BJ (cell line): ENCODE measurements around the gene FBXL3. TPM values are rescaled to one million over a fixed set of nuclear protein-coding genes. Genes with fewer than 3 reads are reported as not detected.
"Not testable (repeated sequence)": the region's sequence is repeated elsewhere in the genome, so short reads cannot be mapped to it uniquely, and the experiment has no call there.

Source experiments
- CTCF ChIA-PET: fragments of 350-600 bp; formaldehyde crosslinking; extraction: SDS; loops from one replicate; lab custom pipeline; 2021; ENCODE audit warnings: antibody characterized with exemption, inconsistent platforms; lab: Yijun Ruan, JAX
- POLR2A ChIA-PET: fragments of 300-600 bp; sonication (Branson Sonifier 250); formaldehyde crosslinking; extraction: SDS; loops from one replicate; lab custom pipeline; 2021; ENCODE audit warnings: antibody characterized with exemption; lab: Charles Lee
- DNase-seq: peaks from one replicate; pipeline ENCODE4 v3.0.0-alpha.2; 2011; ENCODE audit warnings: low read depth
- H3K27me3 ChIP-seq: 2 replicates; pipeline ENCODE4 v1.6.0; 2011; ENCODE audit warnings: low read length; ENCODE audit not compliant: control insufficient read depth, insufficient read depth
- H3K36me3 ChIP-seq: 2 replicates; pipeline ENCODE4 v1.5.1; 2011; ENCODE audit warnings: low read length; ENCODE audit not compliant: control insufficient read depth, insufficient read depth
- H3K4me3 ChIP-seq: 2 replicates; pipeline ENCODE4 v1.5.1; 2011; ENCODE audit warnings: low read depth, mild to moderate bottlenecking, control low read depth, low read length
- polyA plus RNA-seq: library from polyadenylated mRNA; depleted of rRNA; stranded (reverse); fragments of >200 nt; gene quantifications from 2 replicates; pipeline ENCODE4 v1.2.3, GENCODE V29; 2011
- TF ChIP-seq, protein P1 (sequence below): IDR thresholded peaks from 2 replicates; pipeline ENCODE4 v1.5.1; 2011; ENCODE audit warnings: low read depth, mild to moderate bottlenecking, control low read depth, inconsistent platforms, low read length, moderate library complexity; ENCODE audit not compliant: insufficient read depth

Gene FBXL3
- polyA plus RNA-seq, 1 experiment, result 22.0 TPM

DNA sequence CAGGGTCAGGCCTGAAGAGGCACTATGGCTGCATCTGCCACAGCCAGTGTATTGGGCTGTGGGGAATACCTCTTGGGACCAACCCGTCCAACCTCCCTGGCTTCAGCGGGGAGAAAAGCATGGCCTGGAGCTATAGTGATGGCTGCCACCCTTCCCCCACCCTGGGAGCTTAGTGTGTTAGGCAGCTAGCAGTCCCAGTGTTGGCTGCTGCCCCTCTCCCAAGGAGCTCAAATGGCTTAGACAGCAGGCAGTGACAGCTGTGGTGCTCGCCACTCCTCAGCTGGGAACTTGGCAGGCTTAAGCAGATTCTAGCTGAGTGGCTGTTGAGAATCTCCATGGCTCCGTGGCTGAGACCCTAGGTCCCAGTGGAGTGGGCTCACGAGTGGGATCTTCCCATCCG lies 58.9 kb downstream of the FBXL3 start:
- TF ChIP-seq, protein P1, sequence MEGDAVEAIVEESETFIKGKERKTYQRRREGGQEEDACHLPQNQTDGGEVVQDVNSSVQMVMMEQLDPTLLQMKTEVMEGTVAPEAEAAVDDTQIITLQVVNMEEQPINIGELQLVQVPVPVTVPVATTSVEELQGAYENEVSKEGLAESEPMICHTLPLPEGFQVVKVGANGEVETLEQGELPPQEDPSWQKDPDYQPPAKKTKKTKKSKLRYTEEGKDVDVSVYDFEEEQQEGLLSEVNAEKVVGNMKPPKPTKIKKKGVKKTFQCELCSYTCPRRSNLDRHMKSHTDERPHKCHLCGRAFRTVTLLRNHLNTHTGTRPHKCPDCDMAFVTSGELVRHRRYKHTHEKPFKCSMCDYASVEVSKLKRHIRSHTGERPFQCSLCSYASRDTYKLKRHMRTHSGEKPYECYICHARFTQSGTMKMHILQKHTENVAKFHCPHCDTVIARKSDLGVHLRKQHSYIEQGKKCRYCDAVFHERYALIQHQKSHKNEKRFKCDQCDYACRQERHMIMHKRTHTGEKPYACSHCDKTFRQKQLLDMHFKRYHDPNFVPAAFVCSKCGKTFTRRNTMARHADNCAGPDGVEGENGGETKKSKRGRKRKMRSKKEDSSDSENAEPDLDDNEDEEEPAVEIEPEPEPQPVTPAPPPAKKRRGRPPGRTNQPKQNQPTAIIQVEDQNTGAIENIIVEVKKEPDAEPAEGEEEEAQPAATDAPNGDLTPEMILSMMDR, result no peak
- CTCF ChIA-PET, result interaction anchor here (1.4 kb wide), 1 partner anchor 12 kb away, joined by 7 read pairs; no protein-coding TSS in a partner anchor
- no peak overlapping the region for H3K4me3 ChIP-seq
- H3K36me3 ChIP-seq, result no peaks in the 10 kb centered on the region
- peaks cover 4% of the 10 kb centered on the region; the same call in 1 of the 2 replicates for H3K27me3 ChIP-seq
- POLR2A ChIA-PET, result no interaction called here
- DNase-seq, result no peak

DNA sequence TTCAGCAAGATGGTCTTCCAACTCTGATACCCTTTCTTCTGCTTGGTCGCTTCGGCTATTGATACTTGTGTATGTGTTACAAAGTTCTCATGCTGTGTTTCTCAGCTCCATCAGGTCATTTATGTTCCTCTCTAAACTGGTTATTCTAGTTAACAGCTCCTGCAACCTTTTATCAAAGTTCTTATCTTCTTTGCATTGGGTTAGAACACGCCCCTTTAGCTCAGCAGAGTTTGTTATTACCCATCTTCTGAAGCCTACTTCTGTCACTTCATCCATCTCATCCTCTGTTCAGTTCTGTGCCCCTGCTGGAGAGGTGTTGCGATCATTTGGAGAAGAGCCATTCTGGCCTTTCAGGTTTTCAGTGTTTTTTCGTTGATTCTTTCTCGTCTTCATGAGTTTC lies 59.9 kb downstream of the FBXL3 start:
- TF ChIP-seq, protein P1, result no peak
- no peak for DNase-seq
- ChIA-PET POLR2A (no interaction called here), CTCF (interaction anchor here (1.4 kb wide), 1 partner anchor 13 kb away, joined by 7 read pairs; no protein-coding TSS in a partner anchor)
- Histone ChIP-seq H3K27me3 (peaks cover 2% of the 10 kb centered on the region; the same call in 1 of the 2 replicates), H3K36me3 (no peaks in the 10 kb centered on the region), H3K4me3 (no peak overlapping the region)

DNA sequence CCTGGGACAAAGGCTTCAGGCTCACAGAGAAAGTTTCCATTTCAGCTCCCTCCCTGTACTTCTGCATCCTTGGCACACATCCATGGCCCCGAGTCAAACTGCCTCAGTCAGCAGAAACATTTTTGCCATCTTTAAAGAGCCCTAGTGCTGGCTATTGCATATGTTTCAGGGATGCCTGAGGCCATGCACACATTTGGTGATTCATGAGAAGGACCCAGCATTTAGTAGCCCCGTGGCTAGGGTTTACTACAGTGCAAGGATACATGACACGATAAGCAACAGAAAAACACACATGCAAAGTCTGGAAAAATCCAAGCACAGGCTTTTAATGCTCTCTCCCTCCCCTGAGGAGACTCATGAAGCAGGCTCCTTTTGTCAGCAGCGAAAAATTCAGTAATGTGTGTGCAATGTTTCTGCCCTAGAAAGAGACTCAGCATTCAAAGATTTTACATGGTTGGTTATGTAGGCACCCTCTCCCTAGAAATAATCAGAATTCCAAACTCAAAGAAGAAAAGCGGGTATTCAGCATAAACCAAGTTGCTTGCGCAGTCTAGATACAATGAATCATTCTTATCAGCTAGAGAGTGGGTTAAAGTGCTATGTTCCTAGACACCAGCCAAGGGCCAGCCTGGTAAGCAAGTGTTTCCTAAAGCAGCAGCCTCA lies 61.1 kb downstream of the FBXL3 start:
- TF ChIP-seq, protein P1, result no peak

DNA sequence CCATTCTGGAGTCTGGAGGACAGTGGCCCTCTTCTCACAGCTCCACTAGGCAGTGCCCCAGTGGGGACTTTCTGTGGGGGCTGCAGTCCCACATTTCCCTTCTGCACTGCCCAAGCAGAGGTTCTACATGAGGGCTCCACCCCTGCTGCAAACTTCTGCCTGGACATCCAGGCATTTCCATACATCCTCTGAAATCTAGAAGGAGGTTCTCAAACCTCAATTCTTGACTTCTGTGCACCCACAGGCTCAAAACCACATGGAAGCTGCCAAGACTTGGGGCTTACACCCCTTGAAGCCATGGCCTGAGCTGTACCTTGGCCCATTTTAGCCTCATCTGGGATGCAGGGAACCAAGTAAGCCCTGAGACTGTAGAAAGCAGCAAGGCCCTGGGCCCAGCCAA lies 67.2 kb downstream of the FBXL3 start:
- DNase-seq, H3K27me3 ChIP-seq, CTCF ChIA-PET, H3K4me3 ChIP-seq, H3K36me3 ChIP-seq, POLR2A ChIA-PET: not testable (repeated sequence)

More for the DNA sequence above, 61.1 kb downstream of the FBXL3 start:
- H3K27me3 ChIP-seq, result peaks cover 2% of the 10 kb centered on the region; the same call in 1 of the 2 replicates
- H3K4me3 ChIP-seq, result no peak overlapping the region
- ChIA-PET CTCF (interaction anchor here (1.7 to 3.0 kb wide), 2 partner anchors 11 to 15 kb away, joined by 5 to 13 read pairs; no protein-coding TSS in a partner anchor), POLR2A (no interaction called here)
- peak; percentile 44 for DNase-seq
- no peaks in the 10 kb centered on the region for H3K36me3 ChIP-seq

DNA sequence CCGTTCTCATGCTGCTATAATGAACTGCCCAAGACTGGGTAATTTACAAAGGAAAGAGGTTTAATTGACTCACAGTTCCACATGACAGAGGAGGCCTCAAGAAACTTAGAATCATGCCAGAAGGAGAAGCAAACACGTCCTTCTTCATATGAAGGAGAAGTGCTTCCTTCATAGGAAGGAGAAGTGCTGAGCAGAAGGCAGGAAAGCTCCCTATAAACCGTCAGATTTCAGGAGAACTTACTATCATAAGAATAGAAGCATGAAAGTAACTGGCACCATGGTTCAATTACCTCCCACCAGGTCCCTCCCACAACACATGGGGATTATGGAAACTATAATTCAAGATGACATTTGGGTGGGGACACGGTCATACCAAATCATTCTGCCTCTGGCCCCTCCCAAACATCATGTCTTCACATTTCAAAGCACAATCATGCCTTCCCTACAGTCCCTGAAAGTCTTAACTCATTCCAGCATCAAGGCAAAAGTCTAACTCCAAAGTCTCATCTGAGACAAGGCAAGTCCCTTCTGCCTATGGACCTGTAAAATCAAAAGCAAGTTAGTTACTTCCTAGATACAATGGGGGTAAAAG lies 68.0 kb downstream of the FBXL3 start:
- CTCF ChIA-PET, result no interaction called here
- POLR2A ChIA-PET, result no interaction called here
- H3K4me3 ChIP-seq, result no peak overlapping the region
- TF ChIP-seq, protein P1, result no peak
- DNase-seq, result no peak
- no peaks in the 10 kb centered on the region for H3K27me3 ChIP-seq
- no peaks in the 10 kb centered on the region for H3K36me3 ChIP-seq
